ENCODE results near the gene WASF3.
A peak's percentile ranks its signal among the peaks of the same experiment; 100 is the strongest.

The WASF3 gene

DNA sequence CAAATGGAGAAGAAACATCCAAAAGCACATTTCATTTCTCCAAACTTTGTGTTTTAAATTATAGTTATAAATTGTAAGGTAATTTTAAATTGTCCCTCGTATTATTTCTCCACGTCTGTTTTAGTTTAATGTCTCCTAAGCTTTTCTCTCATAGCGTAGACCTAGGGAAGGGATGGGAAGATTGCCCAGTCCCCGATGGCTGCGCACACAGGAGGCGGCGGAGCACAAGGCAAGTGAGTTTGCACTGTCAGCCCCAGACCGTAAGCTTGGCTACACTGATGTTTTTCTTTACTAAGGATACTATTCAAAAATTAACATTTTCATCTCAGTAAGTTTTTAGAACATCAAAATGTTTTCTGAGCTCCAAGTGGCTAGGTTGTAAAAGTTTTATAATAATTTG lies 130.8 kb downstream of the WASF3 start:
- no peak for DNase-seq

DNA sequence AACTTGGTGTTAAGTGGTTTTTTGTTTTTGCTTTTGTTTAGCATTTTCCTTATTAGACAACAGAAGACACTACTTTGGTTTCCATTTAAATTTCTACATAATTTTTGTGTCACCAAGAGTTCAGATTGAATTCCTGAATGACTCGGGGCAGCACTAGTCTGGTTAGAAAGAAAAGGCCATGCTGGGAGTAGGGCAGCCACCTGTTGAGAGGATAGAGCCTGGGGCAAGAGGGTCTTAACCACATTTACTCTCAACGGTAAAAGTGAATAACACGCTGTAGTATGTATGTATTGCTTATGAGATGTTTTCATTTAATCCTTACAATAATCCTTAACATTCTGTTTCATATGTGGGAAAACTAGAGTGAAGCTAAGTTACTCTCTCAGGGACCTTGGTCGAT lies 131.5 kb downstream of the WASF3 start:
- DNase-seq, result no peak

DNA sequence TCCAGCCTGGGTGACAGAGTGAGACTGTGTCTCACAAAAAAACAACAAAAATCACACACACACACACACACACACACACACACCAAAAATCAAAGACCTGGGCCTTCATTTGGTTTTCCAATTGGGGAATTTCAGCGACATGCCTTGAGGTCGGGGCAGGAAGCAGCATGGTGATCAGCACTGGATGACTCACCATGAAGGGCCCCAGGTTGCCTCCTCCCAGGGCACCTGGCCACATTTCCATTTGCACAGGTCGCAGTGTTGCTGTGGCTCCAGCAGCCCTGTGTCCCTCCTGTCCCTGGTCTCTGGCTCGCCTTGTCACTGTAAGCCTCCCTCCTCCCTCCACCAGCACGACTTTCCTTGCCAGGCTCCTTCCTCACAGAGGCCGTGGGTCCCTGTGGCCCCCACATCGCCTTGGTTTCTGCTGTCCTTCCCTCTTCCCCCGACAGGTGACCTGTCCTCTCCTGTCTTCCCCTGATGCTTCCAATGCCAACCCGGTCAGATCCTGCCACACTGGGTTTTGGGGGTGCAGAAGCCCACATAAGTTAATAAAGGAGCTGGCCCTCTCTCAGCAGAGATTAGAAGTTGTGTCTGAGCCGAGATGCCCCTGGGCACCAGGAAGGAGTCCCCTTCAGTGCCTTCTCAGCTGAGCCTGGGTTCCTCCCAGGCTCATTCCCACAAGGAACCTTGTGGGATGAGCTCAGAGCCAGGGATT lies 136.4 kb downstream of the WASF3 start:
- no peak for DNase-seq

DNA sequence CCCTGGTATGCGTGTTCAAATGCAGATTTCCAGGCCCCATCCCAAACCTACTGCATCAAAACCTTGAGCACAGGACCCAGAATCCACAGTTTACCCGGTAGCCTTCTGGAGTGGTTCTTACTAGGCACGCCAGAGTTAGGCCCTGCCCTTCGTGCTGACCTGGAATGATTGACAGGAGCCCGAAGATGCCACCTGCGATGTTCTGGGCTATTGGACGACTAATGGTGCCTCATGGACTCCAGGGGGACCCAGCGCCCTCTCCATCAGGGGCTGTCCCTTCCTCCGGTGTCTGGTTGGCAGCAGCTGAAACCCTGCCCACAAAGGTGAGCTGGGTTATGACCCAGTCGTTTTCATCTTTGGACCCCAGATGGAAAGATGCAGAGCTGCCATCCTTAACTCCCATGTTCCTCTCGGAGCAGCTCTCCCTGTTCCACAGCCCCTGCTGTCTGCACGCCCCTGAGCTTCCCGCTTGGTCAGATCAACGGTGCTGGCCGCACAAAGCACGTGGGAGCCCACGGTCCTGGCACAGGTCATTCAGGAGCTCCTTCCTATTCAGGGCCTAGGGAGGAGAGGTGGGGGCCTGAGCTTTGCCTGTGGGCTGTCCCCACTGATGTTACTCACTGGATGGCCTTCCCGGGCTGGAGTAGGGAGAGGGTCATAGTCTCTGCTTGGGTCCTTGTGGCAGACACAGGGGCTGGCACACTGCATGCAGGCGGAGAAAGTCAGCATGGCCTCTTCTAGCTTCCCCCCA lies 137.3 kb downstream of the WASF3 start:
- DNase-seq, result no peak

DNA sequence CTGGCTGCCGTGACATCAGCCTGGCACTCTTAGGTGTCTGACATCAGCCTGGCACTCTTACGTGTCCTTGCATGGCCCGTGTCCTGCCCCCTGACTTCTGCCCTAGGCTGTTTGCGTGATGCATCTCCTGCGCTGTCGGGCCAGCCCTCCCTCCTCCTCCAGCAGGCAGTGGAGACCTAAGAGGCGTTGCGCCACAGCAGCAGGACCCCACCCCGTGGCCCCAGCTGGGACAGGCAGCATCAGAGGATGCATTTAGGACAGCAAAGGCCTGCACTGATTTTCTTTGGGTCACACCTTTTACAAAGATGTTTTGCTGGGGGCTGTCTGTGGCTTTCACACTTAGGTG lies 137.8 kb downstream of the WASF3 start:
- DNase-seq, result no peak

DNA sequence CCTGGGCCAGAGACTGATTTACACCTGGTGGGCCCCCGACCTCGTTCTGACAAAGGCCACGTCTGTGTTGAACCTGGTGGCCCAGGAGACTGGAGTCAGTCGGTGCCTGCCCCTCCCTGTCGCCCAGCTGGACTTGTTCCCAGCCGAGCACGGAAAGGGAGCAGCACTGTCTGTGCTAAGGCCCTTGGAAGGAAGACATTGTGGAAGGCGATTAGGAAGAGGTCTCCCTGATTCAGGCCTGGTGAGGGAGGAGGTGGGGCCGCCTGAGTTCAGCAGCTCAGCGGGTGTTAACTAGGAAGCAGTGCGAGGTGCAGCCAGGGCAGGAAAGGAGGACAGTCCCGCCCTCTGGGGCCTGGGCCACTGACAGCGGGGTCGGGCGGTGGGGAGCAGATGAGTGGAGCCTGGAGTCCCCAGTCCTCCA lies 138.4 kb downstream of the WASF3 start:
- no peak for DNase-seq

DNA sequence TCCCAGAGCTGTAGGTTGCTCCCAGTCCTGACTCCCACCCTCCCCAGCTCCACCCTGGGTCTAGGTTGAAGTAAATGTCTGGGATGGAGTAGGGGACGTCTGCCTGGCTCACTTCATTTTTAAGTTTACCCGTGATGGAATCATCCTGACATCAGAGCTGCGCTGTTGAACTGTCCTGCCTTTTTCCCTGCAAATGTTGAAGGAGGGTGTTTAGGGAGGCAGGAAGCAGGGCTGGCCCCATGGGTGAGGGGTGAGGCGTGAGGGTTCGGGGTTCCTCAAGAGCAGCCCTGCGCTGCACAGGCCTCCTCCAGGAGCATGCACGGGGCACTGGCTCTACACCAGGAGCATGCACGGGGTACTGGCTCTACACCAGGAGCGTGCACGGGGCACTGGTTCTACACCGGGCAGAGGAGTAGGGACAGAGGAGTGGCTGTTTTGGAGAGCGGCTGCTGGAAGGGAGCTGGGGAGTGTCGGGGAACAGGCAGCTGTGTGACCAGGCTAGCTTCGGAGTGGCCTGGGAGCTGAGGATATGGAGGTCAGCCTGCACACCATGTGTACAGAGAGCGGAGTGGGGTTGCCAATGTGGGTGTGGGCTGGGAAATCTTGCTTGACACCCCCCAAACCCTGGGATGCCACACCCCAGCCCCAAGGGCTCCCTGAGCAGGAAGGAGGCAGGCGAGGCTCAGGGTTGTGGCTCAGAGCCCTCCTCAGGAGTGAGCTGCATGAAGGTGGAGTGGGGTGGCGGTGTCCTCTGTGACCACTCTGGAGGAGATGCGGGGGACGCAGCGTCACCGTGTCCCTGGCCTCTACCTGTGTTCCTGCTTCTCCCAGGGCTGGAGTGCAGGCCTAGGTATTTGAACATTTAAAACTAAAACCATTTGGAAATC lies 139.8 kb downstream of the WASF3 start:
- DNase-seq, result no peak

DNA sequence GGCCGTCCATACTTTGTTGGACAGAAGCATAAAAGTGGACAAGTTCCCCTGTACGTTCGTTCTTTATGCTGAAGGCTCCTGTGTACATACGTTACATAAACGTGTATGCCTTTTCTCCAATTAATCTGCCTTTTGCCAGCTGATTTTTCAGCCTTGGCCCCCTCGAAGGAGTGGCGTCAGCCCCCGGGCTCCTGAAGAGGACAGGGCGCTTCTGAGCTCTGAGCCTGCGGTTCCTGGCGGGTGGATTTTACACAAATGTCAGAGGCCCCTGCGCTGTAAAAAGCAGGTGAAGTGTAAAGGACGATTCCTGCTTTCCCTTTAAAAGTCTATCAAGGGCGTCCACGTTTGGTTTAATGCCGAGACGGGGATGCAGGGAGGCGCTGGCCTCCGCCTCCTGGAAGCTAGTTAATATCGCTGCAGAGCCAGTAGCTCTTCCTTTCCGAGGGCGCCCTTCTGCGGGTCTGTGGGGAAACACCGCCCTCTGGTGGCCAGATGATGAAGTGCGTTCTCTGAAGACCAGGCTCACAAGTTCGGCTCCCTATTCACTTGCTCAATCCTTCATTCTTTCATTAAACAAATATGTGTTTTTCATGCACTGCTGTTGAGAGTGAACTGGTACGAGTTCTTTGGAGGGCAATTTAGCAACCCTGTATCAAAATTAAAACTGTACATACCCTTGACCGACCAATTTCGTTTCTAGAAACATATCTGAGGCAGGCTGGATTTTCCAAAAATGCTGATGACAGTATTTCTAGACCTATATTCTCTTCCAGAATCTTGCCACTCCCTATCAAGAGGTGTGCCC lies 141.1 kb downstream of the WASF3 start:
- peak; percentile 78 for DNase-seq

DNA sequence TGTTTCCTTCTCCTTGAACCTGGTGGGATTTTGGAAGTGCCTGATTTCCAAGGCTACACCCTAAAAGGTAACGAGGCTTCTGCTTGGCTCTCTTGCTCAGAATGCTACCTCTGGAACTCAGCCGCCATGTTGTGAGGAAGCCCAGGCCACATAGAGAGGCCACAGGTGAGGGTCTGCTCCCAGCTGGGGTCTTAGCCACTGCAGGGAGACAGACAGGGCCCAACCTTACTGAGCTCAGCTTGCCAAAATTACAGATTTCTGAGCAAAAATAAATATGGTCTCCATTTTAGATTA lies 141.7 kb downstream of the WASF3 start:
- DNase-seq, result no peak

DNA sequence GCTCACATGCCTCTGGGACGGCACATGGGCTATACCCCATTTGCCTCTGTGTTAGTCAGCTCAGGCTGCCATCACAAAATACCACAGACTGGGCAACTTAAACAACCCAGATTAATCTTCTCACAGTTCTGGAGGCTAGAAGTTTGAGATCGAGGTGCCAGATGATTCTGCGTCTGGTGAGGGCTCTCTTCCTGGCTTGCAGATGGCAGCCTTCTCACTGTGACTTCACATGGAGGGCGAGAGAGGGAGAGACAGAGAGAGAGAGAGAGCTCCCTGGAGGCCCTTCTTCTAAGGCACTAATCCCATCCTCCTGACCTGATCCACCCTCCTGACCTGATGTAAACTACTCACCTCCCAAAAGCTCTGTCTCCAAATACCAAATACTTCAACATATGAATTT lies 148.1 kb downstream of the WASF3 start:
- DNase-seq, result no peak

DNA sequence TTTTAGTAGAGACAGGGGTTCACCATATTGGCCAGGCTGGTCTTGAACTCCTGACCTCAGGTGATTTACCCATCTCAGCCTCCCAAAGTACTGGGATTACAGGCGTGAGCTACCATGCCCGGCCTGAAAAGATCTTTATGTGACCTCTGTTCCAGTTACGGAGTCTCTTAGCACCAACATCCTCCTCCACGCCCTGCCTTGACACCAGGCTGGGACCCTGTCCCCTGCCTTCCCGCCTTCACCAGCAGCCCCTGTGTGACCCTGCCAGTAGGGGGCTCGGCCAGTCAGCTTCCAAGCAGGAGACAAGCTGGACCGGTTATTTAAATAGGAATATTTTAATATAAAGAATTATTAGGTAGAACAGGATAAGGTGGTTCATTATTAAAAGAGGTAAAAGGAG lies 148.9 kb downstream of the WASF3 start:
- no peak for DNase-seq

DNA sequence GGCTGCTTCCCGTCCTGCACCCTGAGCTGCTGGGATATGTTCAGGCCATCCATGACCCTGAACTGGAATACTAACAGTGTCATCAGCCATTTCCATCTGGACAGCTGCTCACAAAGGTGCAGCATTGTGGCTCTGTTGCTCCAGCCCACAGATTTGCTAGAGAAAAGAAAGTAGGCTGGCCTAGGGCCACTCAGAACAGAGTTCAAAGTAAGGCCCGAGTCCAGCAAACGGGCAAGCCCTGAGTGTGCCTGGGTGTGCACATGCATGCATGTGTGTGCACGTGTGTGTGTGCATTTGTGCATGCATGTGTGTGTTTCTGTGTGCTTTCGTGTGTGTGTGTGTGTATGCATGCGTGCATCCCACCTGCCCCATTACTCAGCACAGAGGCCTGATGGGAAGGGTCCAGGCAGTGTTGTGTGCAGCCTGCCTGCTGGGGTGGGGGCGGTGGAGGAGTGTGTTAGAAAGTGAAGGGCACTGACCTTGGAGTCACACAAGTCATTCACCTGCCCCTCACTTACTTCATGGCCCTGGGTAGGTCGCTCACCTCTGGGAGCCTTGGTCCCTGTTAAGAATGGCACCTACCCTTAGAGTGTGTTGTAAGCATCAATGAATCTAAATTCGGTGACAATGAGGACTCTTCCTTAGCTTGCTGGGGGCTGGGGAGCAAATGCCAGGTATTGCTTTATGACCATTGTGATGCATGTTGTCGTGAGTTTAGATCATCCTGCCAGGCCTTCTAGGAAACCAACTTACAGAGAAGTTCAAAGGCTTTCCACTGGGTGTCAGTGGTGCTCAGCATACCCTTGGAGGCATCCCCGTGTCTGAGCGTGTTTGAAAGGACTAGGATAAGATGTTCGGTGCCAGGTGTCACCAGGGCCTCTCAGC lies 149.9 kb downstream of the WASF3 start:
- peak; percentile 51 for DNase-seq

DNA sequence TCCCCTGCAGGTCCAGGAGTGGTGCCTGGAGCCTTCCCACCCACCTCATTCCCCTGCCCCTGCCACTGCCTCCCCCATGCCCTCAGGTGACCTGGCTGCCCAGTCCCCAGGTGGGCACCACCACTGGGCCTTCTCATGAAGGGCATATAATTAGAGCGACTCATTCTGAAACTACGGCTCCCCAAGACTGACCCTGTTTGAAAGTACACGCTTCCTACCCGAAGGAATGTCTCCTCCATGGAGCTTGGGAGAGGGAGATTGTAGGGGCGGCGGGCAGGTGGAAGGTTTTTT lies 150.5 kb downstream of the WASF3 start:
- DNase-seq, result no peak

DNA sequence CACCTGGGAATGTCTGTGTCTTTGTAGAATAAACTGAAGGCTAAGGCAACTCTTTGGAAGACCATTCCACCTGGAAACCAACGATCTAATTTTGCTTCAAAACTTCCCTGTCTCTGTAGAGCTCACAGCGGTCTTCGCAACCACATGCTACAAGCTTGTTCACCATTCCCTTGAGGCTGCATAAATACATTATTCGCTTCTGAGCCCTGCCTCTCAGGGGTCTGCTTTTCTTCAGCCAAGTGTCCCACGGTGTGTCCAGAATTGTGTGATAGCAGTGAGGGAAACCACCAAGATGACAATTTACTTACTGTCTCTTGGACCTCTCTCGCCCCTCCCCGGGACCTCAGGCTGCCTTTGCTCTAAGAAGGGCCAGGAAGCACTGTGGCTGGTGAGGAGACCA lies 152.0 kb downstream of the WASF3 start:
- DNase-seq, result no peak

DNA sequence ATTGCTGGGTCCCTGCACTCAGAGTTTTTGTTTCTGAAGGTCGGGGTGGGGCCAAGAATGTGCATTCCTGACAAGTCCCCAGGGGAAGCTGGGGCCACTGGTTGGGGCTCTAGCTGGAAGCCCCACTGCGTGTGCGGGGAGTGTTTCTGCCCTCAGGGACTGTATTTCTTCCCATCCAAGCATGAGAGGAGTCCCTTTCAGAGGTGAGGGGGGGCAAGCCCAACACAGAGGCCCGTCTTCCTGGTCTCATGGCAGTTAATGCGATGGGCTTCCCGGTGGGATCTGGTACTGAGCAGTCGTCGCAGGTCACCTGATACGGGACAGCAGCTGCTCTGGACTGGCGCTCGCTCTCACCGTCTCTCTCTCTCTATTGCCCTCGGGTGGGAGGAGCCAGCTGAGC lies 152.7 kb downstream of the WASF3 start:
- DNase-seq, result no peak

DNA sequence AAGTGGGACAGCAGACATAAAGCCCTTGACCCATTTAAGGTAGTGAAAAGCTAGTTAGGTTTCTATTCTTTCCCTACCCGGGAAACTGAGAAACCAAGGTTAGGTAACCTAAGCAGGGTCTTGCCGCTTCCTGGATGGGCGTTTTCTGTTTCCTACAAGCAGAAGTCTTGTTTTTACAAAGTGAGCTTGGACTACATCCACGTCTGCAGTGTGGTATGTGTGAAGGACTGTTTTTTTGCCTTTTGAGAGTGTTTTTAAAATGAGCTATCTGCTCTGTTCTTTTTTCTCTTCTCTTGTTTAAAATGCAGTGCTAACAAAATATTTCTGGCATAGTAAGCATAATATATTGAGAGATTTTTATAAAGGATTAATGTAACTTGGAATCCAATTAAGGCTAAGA lies 153.7 kb downstream of the WASF3 start:
- DNase-seq, result no peak

DNA sequence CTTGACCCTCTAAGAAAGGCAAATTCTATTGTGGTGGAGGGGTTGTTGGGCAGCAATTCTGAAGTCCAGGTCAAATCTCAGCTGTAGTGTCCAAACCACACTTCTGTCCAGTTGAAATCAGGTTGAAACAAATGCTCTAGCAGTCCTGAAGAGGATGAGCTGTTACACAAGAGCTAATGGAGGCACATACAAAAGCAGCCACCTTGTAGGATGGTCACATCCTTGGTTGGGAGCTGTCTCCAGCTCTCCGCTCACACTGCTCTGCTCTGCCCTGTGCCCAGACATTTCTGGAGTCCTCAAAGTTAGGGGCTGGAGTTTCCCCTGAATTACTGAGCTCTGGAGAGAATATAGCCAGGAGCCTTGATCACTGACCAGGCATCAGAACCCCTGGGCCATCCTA lies 155.9 kb downstream of the WASF3 start:
- no peak for DNase-seq

DNA sequence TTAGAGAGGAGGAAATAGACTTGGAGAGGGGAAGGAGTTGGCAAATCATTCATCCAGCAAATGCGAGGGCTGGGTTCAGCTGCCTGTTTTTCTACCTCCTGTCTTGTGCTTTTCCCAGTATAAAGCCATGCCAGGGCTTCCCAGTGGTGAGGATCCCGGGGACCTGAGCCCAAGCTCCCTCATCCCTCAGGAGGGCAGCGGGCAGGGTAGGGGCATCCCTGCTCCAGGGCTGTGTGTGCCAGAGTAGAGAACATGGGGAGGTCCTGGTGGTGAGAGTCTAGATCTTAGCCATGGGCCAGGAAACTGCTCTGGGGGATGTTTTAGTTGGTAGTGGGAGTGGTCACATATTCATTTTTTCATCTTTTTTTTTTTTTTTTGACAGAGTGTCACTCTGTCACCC lies 159.5 kb downstream of the WASF3 start:
- no peak for DNase-seq

DNA sequence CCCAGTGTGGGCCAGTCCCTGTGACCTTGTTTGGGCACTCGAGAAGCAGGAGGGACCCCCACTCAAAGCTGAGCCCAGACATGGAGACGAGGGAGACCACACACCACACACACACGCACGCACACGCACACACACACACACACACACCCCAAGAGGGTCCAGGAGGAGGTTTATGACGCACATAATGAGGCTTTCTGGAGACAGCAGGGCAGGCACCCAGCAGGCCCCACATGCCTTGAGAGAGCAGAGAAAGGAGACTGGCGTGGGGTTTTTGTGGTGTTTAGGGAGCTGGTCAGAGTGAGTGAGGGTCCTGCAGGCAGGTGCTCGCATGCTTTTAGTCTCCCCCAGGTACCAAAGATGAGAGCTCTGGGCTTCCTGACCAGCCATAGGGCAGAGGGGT lies 160.7 kb downstream of the WASF3 start:
- no peak for DNase-seq

DNA sequence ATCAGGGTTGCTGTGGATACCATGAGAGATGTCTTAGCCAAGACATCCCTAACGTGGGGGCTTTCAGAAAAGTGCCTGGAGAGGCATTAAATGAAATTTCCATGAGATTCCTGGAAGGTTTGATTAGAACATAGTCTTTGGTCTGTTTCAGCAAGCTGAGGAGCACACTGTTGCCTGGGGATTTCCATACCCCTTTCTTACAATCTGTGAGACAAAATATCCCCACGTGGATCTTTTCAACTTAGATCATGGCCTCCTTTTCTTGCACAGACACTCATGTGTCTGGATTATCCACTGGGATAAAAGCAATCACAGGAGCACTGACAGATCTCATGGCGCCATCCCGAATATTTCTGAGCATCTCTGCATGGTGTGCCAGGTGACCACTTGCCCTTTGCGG lies 161.4 kb downstream of the WASF3 start:
- DNase-seq, result no peak

DNA sequence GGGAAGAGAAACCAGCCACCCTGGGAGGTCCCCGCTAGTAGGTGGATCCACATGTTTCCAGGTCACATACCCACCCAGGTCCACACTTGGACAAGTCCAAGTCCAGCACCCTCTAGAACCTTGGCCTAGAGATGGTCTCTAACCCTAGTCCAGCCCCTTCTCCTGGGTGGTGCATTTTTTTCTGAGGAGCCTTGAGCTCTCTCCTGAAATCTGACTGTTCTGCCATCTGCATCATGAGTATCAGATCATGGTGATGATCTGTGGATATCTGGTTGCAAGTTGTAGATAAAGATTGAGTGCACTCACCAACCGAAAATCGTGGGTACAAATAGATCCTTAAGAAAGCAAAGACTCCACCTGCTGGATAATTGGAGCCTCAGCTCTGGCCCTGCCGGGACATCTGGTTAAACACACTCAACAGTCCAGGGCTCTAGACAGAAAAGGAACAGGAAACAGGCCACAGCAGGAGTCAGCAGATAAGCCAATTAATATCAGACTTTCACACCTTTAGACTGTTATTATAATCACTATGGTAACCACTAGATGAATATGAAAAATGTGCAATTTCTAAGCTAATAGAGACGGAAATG lies 162.0 kb downstream of the WASF3 start:
- peak; percentile 10 for DNase-seq
